Smooth muscle cell of the brain vasculature (primary cell): ENCODE measurements around the gene ABL1.

Source experiments
- DNase-seq: peaks from one replicate; pipeline ENCODE4 v3.0.0-alpha.2; 2012; ENCODE audit warnings: low read depth, low spot score

Gene ABL1

DNA sequence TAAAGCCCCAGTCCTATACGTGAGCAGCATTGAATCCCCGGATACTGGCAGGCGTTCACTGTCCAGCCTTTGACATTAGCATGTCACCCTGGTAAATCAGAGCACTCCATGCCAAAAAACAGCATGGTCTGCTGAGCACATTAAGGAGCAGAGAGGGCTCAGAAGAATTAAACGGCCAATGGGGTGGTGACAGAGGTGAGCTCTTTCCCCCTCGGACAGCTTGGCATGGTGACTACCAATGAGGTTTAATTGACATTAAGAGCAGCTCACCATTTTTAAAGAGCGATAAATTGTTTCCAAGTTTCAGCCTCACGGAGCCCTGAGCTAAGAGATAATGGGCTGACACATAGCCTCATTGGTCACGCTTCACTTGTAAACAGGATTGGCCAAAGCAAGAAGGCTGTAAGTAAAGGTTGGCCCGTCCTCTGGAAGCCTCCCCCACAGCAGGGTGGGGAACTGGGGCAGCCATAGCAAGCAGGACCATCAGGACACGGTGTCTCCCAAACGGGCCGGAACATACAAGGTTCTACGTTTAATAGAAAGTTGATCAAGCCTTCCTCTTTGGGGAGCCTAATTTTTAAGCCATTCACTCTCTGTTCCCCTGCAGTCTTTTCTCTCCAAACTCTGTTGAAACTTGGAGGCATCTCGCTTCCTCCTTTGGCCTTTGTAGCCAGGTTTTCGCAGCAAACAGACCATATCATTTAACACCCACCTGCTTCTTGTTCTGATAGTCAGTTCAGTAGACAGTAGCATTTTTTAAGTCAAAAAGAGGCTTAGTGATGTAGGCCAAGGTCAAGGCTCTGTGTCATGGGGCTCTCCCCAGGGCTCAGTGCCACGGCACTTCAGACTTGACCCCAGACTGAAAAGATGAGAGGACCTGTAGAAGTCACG is 35.7 kb downstream of the ABL1 start:
- DNase-seq, result no peak

DNA sequence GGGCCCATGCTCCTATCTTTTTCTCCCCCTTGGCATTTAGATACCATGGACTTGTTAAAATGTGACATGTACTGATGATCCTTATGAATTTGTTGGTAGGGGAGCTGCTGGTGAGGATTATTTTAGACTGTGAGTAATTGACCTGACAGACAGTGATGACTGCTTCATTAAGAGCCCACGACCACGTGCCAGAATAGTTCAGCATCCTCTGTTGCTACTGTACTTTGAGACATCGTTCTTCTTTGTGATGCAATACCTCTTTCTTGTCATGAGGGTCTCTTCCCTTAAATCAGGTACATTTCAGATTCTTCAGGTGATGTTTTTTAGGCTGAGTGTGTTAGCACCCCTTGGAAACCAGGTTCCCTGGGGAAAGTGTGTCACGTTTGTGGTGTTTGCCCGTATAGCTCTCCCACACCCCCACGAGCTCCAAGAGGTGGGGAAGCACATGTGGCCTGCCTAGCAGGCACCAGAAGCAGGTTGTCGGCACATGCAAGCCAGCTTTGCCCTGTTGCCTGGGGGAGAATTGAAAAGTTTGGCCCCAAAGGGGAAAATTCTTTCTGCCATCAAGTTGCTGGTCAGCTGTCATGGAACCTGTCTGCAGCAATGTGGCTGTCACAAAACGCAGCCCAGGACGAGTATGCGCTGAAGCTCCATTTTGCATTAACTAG is 36.5 kb downstream of the ABL1 start:
- DNase-seq, result no peak

DNA sequence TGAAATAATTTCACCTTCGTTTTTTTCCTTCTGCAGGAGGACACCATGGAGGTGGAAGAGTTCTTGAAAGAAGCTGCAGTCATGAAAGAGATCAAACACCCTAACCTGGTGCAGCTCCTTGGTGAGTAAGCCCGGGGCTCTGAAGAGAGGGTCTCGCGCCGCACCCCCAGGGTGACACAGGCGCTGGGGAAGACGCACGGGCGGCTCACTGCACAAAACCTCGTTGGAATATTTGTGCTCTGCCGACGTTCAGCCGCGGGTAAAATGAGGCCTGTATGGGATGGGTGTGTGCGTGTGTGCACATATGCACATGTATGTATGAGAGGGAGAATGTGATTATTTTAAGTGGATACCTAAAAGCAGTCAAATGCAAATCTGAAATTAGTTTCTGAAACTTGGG is 37.0 kb downstream of the ABL1 start:
- DNase-seq, result no peak

DNA sequence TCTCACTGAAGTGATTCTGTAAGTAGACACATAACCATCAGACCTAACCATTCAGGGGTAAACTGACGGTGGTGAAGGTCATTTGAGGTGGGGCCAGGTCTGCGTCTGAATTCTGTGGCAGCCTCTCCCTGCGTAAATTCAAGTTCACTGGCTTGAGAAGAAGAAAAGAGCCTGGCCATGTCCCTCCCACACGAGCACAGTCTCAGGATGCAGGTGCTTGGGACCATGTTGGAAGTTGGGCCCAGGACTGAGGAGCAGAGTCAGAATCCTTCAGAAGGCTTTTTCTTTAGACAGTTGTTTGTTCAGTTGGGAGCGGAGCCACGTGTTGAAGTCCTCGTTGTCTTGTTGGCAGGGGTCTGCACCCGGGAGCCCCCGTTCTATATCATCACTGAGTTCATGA is 37.5 kb downstream of the ABL1 start:
- DNase-seq, result no peak

DNA sequence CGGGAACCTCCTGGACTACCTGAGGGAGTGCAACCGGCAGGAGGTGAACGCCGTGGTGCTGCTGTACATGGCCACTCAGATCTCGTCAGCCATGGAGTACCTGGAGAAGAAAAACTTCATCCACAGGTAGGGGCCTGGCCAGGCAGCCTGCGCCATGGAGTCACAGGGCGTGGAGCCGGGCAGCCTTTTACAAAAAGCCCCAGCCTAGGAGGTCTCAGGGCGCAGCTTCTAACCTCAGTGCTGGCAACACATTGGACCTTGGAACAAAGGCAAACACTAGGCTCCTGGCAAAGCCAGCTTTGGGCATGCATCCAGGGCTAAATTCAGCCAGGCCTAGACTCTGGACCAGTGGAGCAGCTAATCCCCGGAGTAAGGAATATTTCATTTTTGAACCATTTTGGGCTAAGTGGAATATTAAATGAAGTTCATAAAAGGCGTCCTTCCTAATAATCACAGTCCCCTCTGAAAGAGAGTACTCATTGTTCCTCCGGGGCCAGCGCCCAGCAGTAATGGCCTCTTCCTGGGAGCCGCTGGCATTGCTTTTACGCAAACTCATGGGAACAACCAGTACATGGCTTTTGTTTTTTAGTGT is 38.0 kb downstream of the ABL1 start:
- no peak for DNase-seq

DNA sequence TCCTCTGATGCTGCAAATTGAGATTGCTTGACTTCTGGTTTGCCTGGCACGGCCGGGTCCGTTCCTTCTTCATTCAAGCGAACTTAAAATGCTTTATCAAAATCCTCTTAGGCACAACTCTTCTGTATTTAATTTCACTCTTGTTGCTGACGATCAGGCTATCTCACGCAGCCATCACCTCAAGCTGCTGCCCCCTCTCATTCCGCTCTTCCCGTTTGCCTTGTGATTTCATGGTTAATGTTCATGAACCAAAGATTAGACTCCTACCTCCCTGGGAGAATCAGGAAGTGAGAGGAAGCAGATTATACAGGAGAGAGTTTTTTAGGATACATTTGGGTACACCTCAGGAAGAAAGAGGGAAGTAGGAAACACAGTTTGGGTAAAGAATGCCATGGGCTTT is 38.9 kb downstream of the ABL1 start:
- DNase-seq, result no peak

DNA sequence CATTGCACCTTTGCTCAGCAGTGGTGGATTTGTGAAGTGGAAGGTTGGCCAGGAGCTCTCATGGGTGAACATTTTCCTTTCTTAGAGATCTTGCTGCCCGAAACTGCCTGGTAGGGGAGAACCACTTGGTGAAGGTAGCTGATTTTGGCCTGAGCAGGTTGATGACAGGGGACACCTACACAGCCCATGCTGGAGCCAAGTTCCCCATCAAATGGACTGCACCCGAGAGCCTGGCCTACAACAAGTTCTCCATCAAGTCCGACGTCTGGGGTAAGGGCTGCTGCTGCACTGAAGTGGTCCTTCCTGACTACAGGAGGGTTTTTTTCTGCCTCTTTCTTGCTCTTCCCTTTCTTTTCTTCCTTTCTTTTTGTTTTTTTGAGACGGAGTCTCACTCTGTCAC is 39.7 kb downstream of the ABL1 start:
- DNase-seq, result no peak

DNA sequence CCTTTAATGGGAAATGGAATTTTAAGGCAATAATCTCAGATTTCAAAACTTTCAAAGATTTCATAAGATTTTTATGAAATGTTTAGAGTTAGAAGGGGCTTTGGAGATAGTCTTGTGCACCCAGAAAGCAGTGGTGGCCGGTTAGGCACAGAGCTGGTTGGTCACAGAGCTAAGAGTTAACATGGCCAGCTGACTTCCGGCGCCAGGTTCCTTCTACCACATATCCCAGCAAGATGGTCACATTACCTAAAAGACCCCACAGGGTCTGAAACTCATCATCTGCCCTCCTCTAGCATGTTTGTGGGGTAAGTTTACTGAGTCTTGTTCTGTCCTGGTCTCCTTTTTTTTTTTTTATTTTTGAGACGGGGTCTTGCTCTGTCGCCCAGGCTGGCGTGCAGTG is 42.2 kb downstream of the ABL1 start:
- no peak for DNase-seq

DNA sequence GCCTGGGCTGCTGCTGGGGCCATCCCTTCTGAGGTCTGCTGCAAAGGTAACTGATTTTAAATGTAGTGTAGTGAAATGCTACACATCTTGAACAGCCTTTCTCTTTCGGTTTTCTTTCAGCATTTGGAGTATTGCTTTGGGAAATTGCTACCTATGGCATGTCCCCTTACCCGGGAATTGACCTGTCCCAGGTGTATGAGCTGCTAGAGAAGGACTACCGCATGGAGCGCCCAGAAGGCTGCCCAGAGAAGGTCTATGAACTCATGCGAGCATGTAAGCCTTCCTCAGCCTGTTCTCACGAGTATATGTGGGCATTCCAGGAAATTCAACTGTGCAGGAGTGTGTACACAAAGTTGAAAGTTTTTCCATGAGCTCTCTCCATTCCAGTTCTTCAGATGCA is 43.2 kb downstream of the ABL1 start:
- no peak for DNase-seq

DNA sequence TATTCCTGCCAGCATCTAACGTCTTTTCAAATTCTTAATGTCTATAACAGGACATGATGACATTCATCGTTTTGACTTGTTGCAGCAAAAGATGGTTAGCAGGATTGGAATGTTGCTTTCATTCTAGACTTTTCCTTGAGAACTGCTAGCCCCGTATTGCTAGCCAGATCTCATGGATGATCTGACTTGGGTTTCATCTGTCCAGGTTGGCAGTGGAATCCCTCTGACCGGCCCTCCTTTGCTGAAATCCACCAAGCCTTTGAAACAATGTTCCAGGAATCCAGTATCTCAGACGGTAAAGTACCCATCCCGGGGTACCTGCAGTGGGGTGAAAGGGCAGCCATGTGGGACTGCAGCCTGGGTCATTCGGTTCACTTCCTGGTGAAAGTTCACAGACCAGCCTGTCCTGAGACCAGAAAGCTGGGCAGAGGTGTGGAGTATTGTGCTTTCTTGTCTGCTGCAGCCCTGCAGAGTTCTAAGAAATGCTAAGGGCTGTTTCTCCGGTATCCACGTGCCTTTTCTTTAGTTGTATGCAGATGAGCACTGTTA is 44.9 kb downstream of the ABL1 start:
- no peak for DNase-seq

DNA sequence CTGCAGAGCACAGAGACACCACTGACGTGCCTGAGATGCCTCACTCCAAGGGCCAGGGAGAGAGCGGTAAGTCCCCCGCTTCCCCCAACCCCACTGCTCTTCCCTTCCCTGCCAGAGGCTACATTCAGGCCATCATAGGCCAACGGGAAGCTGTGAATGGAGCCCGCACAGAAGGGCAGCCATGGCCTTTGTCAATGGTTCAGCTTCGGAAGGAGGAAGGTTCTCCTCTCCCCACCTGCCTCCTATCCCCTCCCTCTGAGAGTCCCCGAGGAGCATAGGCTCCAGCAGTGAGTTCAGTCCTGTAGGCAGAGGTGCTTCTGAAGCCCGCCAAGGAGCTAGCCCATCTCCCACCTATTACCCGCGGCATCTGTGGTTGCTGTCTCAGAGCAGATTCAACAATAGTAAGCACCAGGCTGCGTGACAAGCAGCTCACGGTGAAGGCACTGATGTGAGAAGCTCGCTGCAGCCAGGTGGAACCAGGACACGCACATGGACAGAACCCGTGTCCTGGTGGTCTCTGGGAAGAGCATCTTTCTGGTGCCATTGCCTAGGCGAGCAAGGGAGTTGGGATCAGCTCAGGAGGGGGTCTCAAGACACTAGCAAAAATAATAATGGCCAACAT is 45.7 kb downstream of the ABL1 start:
- no peak for DNase-seq

DNA sequence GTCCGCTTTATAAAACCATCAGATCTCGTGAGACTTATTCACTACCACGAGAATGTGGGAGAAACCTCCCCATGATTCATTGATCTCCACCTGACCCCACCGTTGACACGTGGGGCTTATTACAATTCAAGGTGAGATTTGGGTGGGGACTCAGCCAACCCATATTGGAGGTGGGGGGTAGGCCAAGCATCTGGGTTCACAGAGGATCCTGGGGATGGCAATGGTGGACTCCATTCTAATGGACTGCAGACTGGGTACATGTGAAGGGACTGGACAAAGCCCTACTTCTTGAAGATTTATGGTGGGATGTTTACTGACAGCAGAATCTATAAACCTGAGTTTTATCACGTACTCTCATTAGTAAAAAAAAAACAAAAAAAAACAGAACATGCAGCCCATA is 46.5 kb downstream of the ABL1 start:
- no peak for DNase-seq

DNA sequence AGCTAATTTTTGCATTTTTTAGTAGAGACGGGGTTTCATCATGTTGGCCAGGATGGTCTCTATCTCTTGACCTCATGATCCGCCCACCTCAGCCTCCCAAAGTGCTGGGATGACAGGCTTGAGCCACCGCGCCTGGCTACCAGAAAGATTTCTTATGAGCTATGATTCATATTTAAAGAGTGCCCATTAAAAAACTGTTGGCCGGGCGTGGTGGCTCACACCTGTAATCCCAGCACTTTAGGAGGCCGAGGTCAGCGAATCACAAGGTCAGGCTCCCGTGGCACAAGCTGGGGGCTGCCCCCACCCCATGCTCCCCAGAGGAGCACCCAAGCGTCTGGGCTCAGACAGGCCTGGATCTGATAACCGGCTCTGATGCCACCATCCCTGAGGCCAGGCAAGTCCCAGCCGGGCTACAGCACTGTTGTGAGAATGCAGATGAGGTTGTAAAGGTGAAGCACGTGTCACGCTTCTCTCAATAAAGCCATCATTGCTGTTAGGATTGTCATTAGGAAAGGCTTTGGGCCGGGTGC is 47.7 kb downstream of the ABL1 start:
- DNase-seq, result no peak

DNA sequence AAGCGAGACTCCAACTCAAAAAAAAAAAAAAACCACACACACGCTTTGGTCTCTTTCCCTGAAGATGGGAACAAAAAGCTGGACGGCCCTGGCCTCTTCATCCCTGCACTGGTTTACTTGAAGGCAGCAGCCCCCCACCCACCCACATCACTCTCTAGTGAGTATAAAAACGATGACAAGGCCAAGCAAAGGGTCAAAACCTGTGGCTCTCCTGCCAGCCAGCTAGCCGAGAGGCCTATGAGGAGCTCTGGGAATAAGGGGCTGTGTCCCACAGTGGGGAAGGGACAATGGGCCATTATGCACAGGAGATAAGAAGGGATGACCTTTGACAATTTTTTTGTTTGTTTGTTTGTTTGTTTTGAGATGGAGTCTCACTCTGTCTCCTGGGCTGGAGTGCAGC is 48.4 kb downstream of the ABL1 start:
- DNase-seq, result no peak

DNA sequence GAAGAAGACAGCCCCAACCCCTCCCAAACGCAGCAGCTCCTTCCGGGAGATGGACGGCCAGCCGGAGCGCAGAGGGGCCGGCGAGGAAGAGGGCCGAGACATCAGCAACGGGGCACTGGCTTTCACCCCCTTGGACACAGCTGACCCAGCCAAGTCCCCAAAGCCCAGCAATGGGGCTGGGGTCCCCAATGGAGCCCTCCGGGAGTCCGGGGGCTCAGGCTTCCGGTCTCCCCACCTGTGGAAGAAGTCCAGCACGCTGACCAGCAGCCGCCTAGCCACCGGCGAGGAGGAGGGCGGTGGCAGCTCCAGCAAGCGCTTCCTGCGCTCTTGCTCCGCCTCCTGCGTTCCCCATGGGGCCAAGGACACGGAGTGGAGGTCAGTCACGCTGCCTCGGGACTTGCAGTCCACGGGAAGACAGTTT is 49.1 kb downstream of the ABL1 start:
- no peak for DNase-seq

DNA sequence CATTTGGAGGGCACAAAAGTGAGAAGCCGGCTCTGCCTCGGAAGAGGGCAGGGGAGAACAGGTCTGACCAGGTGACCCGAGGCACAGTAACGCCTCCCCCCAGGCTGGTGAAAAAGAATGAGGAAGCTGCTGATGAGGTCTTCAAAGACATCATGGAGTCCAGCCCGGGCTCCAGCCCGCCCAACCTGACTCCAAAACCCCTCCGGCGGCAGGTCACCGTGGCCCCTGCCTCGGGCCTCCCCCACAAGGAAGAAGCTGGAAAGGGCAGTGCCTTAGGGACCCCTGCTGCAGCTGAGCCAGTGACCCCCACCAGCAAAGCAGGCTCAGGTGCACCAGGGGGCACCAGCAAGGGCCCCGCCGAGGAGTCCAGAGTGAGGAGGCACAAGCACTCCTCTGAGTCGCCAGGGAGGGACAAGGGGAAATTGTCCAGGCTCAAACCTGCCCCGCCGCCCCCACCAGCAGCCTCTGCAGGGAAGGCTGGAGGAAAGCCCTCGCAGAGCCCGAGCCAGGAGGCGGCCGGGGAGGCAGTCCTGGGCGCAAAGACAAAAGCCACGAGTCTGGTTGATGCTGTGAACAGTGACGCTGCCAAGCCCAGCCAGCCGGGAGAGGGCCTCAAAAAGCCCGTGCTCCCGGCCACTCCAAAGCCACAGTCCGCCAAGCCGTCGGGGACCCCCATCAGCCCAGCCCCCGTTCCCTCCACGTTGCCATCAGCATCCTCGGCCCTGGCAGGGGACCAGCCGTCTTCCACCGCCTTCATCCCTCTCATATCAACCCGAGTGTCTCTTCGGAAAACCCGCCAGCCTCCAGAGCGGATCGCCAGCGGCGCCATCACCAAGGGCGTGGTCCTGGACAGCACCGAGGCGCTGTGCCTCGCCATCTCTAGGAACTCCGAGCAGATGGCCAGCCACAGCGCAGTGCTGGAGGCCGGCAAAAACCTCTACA is 49.8 kb downstream of the ABL1 start:
- no peak for DNase-seq

DNA sequence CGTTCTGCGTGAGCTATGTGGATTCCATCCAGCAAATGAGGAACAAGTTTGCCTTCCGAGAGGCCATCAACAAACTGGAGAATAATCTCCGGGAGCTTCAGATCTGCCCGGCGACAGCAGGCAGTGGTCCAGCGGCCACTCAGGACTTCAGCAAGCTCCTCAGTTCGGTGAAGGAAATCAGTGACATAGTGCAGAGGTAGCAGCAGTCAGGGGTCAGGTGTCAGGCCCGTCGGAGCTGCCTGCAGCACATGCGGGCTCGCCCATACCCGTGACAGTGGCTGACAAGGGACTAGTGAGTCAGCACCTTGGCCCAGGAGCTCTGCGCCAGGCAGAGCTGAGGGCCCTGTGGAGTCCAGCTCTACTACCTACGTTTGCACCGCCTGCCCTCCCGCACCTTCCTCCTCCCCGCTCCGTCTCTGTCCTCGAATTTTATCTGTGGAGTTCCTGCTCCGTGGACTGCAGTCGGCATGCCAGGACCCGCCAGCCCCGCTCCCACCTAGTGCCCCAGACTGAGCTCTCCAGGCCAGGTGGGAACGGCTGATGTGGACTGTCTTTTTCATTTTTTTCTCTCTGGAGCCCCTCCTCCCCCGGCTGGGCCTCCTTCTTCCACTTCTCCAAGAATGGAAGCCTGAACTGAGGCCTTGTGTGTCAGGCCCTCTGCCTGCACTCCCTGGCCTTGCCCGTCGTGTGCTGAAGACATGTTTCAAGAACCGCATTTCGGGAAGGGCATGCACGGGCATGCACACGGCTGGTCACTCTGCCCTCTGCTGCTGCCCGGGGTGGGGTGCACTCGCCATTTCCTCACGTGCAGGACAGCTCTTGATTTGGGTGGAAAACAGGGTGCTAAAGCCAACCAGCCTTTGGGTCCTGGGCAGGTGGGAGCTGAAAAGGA is 50.7 kb downstream of the ABL1 start:
- no peak for DNase-seq

DNA sequence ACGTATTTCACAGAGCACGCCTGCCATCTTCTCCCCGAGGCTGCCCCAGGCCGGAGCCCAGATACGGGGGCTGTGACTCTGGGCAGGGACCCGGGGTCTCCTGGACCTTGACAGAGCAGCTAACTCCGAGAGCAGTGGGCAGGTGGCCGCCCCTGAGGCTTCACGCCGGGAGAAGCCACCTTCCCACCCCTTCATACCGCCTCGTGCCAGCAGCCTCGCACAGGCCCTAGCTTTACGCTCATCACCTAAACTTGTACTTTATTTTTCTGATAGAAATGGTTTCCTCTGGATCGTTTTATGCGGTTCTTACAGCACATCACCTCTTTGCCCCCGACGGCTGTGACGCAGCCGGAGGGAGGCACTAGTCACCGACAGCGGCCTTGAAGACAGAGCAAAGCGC is 51.9 kb downstream of the ABL1 start:
- no peak for DNase-seq

DNA sequence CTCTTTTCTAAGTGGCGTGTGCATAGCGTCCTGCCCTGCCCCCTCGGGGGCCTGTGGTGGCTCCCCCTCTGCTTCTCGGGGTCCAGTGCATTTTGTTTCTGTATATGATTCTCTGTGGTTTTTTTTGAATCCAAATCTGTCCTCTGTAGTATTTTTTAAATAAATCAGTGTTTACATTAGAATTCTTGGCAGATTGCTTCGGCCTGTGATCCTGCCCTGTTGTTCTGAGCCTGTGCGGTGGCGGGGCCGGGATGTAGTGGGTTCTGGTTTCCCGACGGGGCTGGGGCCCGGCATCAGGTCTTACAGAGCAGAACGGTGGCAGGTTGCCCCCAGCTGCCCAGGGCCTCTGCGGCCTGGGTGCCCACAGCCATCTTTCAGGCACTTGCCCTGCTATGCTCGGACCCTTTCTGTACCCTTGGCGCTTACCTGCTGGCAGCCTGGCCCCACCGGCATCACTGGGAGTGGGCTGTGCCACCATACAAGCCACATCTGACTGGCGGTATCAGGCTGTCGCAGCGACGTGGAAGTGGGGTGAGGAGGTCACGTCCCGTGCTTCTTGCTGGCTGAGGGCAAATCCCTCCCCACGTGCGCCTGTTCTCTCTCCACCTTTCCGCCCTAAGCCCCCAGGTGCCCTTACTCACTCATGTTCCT is 52.6 kb downstream of the ABL1 start:
- no peak for DNase-seq
